ENCODE results near the gene DBI. TPM values are rescaled to one million over a fixed set of nuclear protein-coding genes. Genes with fewer than 3 reads are reported as not detected.

Gene DBI
- total and polyA plus RNA-seq, 2 of the 13 experiments (the other 11 are each of a cell fraction or from before 2014, with no cell fraction given): 330 to 659 TPM

GRCh38 chr2:119367472-119368099 is 809 bp downstream of the DBI start (continued):
- TF ChIP-seq KDM4B (CRISPR knock-in tag; IDR thresholded peaks at IDR 0.05): peak; percentile 58; the same call in 1 of the 2 replicates
- TF ChIP-seq, protein P1, sequence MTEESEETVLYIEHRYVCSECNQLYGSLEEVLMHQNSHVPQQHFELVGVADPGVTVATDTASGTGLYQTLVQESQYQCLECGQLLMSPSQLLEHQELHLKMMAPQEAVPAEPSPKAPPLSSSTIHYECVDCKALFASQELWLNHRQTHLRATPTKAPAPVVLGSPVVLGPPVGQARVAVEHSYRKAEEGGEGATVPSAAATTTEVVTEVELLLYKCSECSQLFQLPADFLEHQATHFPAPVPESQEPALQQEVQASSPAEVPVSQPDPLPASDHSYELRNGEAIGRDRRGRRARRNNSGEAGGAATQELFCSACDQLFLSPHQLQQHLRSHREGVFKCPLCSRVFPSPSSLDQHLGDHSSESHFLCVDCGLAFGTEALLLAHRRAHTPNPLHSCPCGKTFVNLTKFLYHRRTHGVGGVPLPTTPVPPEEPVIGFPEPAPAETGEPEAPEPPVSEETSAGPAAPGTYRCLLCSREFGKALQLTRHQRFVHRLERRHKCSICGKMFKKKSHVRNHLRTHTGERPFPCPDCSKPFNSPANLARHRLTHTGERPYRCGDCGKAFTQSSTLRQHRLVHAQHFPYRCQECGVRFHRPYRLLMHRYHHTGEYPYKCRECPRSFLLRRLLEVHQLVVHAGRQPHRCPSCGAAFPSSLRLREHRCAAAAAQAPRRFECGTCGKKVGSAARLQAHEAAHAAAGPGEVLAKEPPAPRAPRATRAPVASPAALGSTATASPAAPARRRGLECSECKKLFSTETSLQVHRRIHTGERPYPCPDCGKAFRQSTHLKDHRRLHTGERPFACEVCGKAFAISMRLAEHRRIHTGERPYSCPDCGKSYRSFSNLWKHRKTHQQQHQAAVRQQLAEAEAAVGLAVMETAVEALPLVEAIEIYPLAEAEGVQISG (CRISPR knock-in tag; IDR thresholded peaks at IDR 0.05): no peak
- peak; percentile 64; the same call in 1 of the 2 replicates for TF ChIP-seq MZF1 (CRISPR knock-in tag; IDR thresholded peaks at IDR 0.05; ENCODE audit: borderline replicate concordance)
- no peak for TF ChIP-seq ZSCAN31 (CRISPR knock-in tag; IDR thresholded peaks at IDR 0.05; ENCODE audit: low read depth)
- TF ChIP-seq ZFP36L2 (CRISPR knock-in tag; IDR thresholded peaks at IDR 0.05): no peak
- TF ChIP-seq, protein P2, sequence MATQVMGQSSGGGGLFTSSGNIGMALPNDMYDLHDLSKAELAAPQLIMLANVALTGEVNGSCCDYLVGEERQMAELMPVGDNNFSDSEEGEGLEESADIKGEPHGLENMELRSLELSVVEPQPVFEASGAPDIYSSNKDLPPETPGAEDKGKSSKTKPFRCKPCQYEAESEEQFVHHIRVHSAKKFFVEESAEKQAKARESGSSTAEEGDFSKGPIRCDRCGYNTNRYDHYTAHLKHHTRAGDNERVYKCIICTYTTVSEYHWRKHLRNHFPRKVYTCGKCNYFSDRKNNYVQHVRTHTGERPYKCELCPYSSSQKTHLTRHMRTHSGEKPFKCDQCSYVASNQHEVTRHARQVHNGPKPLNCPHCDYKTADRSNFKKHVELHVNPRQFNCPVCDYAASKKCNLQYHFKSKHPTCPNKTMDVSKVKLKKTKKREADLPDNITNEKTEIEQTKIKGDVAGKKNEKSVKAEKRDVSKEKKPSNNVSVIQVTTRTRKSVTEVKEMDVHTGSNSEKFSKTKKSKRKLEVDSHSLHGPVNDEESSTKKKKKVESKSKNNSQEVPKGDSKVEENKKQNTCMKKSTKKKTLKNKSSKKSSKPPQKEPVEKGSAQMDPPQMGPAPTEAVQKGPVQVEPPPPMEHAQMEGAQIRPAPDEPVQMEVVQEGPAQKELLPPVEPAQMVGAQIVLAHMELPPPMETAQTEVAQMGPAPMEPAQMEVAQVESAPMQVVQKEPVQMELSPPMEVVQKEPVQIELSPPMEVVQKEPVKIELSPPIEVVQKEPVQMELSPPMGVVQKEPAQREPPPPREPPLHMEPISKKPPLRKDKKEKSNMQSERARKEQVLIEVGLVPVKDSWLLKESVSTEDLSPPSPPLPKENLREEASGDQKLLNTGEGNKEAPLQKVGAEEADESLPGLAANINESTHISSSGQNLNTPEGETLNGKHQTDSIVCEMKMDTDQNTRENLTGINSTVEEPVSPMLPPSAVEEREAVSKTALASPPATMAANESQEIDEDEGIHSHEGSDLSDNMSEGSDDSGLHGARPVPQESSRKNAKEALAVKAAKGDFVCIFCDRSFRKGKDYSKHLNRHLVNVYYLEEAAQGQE (IDR thresholded peaks at IDR 0.05; ENCODE audit: borderline replicate concordance in 1 of 2, low read depth in 1 of 2, low read length in 2 of 2): no peak
- TF ChIP-seq, protein P3, sequence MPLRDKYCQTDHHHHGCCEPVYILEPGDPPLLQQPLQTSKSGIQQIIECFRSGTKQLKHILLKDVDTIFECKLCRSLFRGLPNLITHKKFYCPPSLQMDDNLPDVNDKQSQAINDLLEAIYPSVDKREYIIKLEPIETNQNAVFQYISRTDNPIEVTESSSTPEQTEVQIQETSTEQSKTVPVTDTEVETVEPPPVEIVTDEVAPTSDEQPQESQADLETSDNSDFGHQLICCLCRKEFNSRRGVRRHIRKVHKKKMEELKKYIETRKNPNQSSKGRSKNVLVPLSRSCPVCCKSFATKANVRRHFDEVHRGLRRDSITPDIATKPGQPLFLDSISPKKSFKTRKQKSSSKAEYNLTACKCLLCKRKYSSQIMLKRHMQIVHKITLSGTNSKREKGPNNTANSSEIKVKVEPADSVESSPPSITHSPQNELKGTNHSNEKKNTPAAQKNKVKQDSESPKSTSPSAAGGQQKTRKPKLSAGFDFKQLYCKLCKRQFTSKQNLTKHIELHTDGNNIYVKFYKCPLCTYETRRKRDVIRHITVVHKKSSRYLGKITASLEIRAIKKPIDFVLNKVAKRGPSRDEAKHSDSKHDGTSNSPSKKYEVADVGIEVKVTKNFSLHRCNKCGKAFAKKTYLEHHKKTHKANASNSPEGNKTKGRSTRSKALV (CRISPR knock-in tag; IDR thresholded peaks at IDR 0.05): no peak; the same call in 1 of the 2 replicates
- no peak for TF ChIP-seq RARG (CRISPR knock-in tag; IDR thresholded peaks at IDR 0.05; ENCODE audit: low read depth)
- peak; percentile 93; the same call in 1 of the 2 replicates for TF ChIP-seq ZNF678 (CRISPR knock-in tag; IDR thresholded peaks at IDR 0.05)
- peak; percentile 76 for TF ChIP-seq ZNF788 (CRISPR knock-in tag; IDR thresholded peaks at IDR 0.05; ENCODE audit: borderline replicate concordance)
- TF ChIP-seq ZNF629 (CRISPR knock-in tag; conservative IDR thresholded peaks at IDR 0.05): 0 out of 2 replicates have a peak, but pooled peaks have one; percentile 35
- peak; percentile 63 for TF ChIP-seq NFYB (CRISPR knock-in tag; IDR thresholded peaks at IDR 0.05)
- TF ChIP-seq, protein P4, sequence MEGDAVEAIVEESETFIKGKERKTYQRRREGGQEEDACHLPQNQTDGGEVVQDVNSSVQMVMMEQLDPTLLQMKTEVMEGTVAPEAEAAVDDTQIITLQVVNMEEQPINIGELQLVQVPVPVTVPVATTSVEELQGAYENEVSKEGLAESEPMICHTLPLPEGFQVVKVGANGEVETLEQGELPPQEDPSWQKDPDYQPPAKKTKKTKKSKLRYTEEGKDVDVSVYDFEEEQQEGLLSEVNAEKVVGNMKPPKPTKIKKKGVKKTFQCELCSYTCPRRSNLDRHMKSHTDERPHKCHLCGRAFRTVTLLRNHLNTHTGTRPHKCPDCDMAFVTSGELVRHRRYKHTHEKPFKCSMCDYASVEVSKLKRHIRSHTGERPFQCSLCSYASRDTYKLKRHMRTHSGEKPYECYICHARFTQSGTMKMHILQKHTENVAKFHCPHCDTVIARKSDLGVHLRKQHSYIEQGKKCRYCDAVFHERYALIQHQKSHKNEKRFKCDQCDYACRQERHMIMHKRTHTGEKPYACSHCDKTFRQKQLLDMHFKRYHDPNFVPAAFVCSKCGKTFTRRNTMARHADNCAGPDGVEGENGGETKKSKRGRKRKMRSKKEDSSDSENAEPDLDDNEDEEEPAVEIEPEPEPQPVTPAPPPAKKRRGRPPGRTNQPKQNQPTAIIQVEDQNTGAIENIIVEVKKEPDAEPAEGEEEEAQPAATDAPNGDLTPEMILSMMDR (CRISPR knock-in tag; IDR thresholded peaks at IDR 0.05): peak; percentile 37
- TF ChIP-seq GATA4 (IDR thresholded peaks at IDR 0.05; ENCODE audit: borderline replicate concordance, low read depth): no peak
- TF ChIP-seq ZNF180 (CRISPR knock-in tag; IDR thresholded peaks at IDR 0.05; ENCODE audit: borderline replicate concordance, low read depth): no peak
- 0 out of 2 replicates have a peak, but pooled peaks have one; percentile 94 for TF ChIP-seq ZFP90 (CRISPR knock-in tag; IDR thresholded peaks at IDR 0.05; ENCODE audit: borderline replicate concordance)
- no peak for TF ChIP-seq NBN (conservative IDR thresholded peaks at IDR 0.05)
- TF ChIP-seq NCOR1 (IDR thresholded peaks at IDR 0.05; ENCODE audit: borderline replicate concordance, low read length): no peak
- TF ChIP-seq SRY (CRISPR knock-in tag; IDR thresholded peaks at IDR 0.05): no peak
- TF ChIP-seq RCOR2 (CRISPR knock-in tag; IDR thresholded peaks at IDR 0.05): no peak

Measured in HepG2 (cell line).